GM12874 (cell line): ENCODE data around the gene CBX3.

Source experiments
- TF ChIP-seq, protein P1 (sequence below): IDR thresholded peaks from 2 replicates; pipeline ENCODE4 v1.5.1; 2011; ENCODE audit warnings: low read depth, mild to moderate bottlenecking, control low read depth, low read length, moderate library complexity; ENCODE audit not compliant: insufficient read depth

CBX3 gene

GRCh38 chr7:26189697-26190096 lies 11.8 kb upstream of the CBX3 start:
- TF ChIP-seq, protein P1, sequence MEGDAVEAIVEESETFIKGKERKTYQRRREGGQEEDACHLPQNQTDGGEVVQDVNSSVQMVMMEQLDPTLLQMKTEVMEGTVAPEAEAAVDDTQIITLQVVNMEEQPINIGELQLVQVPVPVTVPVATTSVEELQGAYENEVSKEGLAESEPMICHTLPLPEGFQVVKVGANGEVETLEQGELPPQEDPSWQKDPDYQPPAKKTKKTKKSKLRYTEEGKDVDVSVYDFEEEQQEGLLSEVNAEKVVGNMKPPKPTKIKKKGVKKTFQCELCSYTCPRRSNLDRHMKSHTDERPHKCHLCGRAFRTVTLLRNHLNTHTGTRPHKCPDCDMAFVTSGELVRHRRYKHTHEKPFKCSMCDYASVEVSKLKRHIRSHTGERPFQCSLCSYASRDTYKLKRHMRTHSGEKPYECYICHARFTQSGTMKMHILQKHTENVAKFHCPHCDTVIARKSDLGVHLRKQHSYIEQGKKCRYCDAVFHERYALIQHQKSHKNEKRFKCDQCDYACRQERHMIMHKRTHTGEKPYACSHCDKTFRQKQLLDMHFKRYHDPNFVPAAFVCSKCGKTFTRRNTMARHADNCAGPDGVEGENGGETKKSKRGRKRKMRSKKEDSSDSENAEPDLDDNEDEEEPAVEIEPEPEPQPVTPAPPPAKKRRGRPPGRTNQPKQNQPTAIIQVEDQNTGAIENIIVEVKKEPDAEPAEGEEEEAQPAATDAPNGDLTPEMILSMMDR = no peak

GRCh38 chr7:26190417-26190869 lies 11.1 kb upstream of the CBX3 start:
- TF ChIP-seq, protein P1 = no peak

- TF ChIP-seq, protein P1 = no peak
These were observed 10.1 kb upstream of the CBX3 start for GRCh38 chr7:26191233-26191973.

DNA sequence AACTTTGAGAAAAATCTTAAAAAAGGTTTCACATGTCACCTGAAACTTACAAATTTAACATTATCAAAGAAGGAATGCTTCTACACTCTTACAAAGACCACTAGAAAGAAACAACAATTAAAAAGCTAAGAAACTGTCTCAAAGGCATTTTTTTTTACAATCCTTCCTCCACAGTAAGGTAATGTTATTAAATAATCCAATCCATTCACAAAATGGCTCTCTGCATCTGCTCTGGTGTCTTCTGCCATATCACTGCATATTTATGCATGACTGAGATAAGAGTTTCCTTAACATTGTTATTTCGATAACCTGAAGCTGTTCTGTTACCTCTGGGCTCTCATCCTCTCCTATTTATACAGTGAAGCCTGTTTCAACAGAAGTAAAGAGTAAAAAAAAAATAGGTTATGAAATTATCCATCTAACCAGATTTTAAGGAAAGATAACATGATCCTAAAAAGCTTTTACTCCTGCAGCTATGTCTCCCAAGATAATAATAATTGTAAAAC lies 9.5 kb upstream of the CBX3 start:
- TF ChIP-seq, protein P1 = no peak

GRCh38 chr7:26192485-26193087 lies 9.0 kb upstream of the CBX3 start:
- TF ChIP-seq, protein P1 = no peak

DNA sequence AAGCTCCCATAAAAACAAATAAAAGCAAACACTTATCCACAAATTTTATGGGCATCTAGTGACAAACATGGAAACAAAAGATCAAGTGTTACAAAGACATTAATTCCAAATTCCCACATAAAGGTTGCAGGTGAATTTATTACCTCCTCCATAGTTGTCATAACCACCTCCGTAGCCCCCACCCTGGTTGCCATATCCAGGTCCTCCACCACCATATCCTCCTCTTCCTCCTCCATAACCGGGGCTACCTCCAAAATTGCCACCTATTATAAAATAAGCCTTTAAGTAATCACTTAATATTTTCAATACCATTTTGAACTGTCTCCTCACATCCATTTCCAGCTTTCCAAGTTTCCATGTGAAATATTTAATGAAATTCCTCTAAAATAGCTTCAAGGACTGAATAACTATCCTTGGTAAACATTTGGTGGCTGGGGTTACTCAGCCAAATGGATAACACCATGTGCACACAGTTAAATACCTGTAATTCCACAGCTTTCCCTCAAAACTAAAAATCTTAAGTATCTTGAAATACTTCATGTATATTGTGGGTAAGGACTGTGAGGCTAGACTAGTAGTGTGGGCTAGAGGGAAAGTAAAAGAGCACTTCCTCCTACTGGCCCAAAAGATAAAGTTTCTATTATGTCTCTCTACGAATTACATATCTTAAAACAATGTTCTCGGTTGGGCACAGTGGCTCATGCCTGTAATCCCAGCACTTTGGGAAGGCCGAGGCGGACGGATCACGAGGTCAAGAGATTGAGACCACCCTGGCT lies 7.9 kb upstream of the CBX3 start:
- TF ChIP-seq, protein P1 = no peak

GRCh38 chr7:26195182-26195581 lies 6.4 kb upstream of the CBX3 start:
- TF ChIP-seq, protein P1 = no peak
